ENCODE data around the gene IFIT3.

The IFIT3 gene

GRCh38 chr10:89295597-89295996 lies 32.2 kb upstream of the IFIT3 start:
- Histone ChIP-seq H3K27ac (ENCODE audit: low read depth, low read length) (peak overlapping the region; percentile 56), H3K4me3 (ENCODE audit: low read length) (no peak overlapping the region), H3K4me1 (ENCODE audit: control insufficient read depth, insufficient read depth, low read length) (peaks cover 7% of the 10 kb centered on the region), H3K27me3 (ENCODE audit: control insufficient read depth, insufficient read depth, low read length) (no peaks in the 10 kb centered on the region), H3K36me3 (ENCODE audit: control insufficient read depth, insufficient read depth, low read length) (no peaks in the 10 kb centered on the region), H3K9ac (ENCODE audit: low read length) (no peak overlapping the region)

- H3K9ac ChIP-seq (ENCODE audit: low read length): no peak overlapping the region
- no peaks in the 10 kb centered on the region for H3K36me3 ChIP-seq (ENCODE audit: control insufficient read depth, insufficient read depth, low read length)
- H3K4me1 ChIP-seq (ENCODE audit: control insufficient read depth, insufficient read depth, low read length): peaks cover 11% of the 10 kb centered on the region
- peak overlapping the region; percentile 56 for H3K27ac ChIP-seq (ENCODE audit: low read depth, low read length)
- no peaks in the 10 kb centered on the region for H3K27me3 ChIP-seq (ENCODE audit: control insufficient read depth, insufficient read depth, low read length)
- H3K4me3 ChIP-seq (ENCODE audit: low read length): no peak overlapping the region
Observed at GRCh38 chr10:89296220-89296648, 31.6 kb upstream of the IFIT3 start.

GRCh38 chr10:89297356-89297755 lies 30.4 kb upstream of the IFIT3 start:
- Histone ChIP-seq H3K27me3 (ENCODE audit: control insufficient read depth, insufficient read depth, low read length) (no peaks in the 10 kb centered on the region), H3K27ac (ENCODE audit: low read depth, low read length) (no peak overlapping the region), H3K9ac (ENCODE audit: low read length) (no peak overlapping the region), H3K4me1 (ENCODE audit: control insufficient read depth, insufficient read depth, low read length) (peaks cover 12% of the 10 kb centered on the region), H3K36me3 (ENCODE audit: control insufficient read depth, insufficient read depth, low read length) (no peaks in the 10 kb centered on the region), H3K4me3 (ENCODE audit: low read length) (no peak overlapping the region)

GRCh38 chr10:89297791-89298190 lies 30.0 kb upstream of the IFIT3 start:
- no peak overlapping the region for H3K9ac ChIP-seq (ENCODE audit: low read length)
- H3K36me3 ChIP-seq (ENCODE audit: control insufficient read depth, insufficient read depth, low read length): no peaks in the 10 kb centered on the region
- no peaks in the 10 kb centered on the region for H3K27me3 ChIP-seq (ENCODE audit: control insufficient read depth, insufficient read depth, low read length)
- H3K27ac ChIP-seq (ENCODE audit: low read depth, low read length): no peak overlapping the region
- H3K4me1 ChIP-seq (ENCODE audit: control insufficient read depth, insufficient read depth, low read length): peaks cover 16% of the 10 kb centered on the region
- H3K4me3 ChIP-seq (ENCODE audit: low read length): no peak overlapping the region

GRCh38 chr10:89299031-89299430 lies 28.8 kb upstream of the IFIT3 start:
- no peaks in the 10 kb centered on the region for H3K36me3 ChIP-seq (ENCODE audit: control insufficient read depth, insufficient read depth, low read length)
- H3K4me3 ChIP-seq (ENCODE audit: low read length): no peak overlapping the region
- H3K27me3 ChIP-seq (ENCODE audit: control insufficient read depth, insufficient read depth, low read length): no peaks in the 10 kb centered on the region
- peaks cover 20% of the 10 kb centered on the region for H3K4me1 ChIP-seq (ENCODE audit: control insufficient read depth, insufficient read depth, low read length)
- H3K9ac ChIP-seq (ENCODE audit: low read length): no peak overlapping the region
- no peak overlapping the region for H3K27ac ChIP-seq (ENCODE audit: low read depth, low read length)

- Histone ChIP-seq H3K4me1 (ENCODE audit: control insufficient read depth, insufficient read depth, low read length) (peaks cover 17% of the 10 kb centered on the region), H3K27me3 (ENCODE audit: control insufficient read depth, insufficient read depth, low read length) (no peaks in the 10 kb centered on the region), H3K4me3 (ENCODE audit: low read length) (peak overlapping the region; percentile 69), H3K27ac (ENCODE audit: low read depth, low read length) (peak overlapping the region; percentile 90), H3K9ac (ENCODE audit: low read length) (no peak overlapping the region), H3K36me3 (ENCODE audit: control insufficient read depth, insufficient read depth, low read length) (no peaks in the 10 kb centered on the region)
Observed at GRCh38 chr10:89301232-89301631, 26.6 kb upstream of the IFIT3 start.

- peak within 1 kb of the TSS; percentile 90 for H3K27ac ChIP-seq (ENCODE audit: low read depth, low read length)
- no peaks in the 10 kb centered on the region for H3K27me3 ChIP-seq (ENCODE audit: control insufficient read depth, insufficient read depth, low read length)
- peak within 1 kb of the TSS; percentile 69 for H3K4me3 ChIP-seq (ENCODE audit: low read length)
- peaks cover 15% of the 10 kb centered on the region for H3K4me1 ChIP-seq (ENCODE audit: control insufficient read depth, insufficient read depth, low read length)
- peak within 1 kb of the TSS; percentile 78 for H3K9ac ChIP-seq (ENCODE audit: low read length)
- H3K36me3 ChIP-seq (ENCODE audit: control insufficient read depth, insufficient read depth, low read length): no peaks in the 10 kb centered on the region
Observed at GRCh38 chr10:89301721-89302445, 25.9 kb upstream of the IFIT3 start, which contains the start of gene IFIT2. Gene IFIT2 (plus strand): TSS chr10:89302046. CDS start chr10:89302124, 78 bp downstream.

GRCh38 chr10:89302625-89303024 lies 25.2 kb upstream of the IFIT3 start:
- H3K9ac ChIP-seq (ENCODE audit: low read length): no peak overlapping the region
- no peaks in the 10 kb centered on the region for H3K27me3 ChIP-seq (ENCODE audit: control insufficient read depth, insufficient read depth, low read length)
- no peaks in the 10 kb centered on the region for H3K36me3 ChIP-seq (ENCODE audit: control insufficient read depth, insufficient read depth, low read length)

GRCh38 chr10:89303161-89303560 lies 24.6 kb upstream of the IFIT3 start:
- Histone ChIP-seq H3K36me3 (ENCODE audit: control insufficient read depth, insufficient read depth, low read length) (no peaks in the 10 kb centered on the region), H3K4me3 (ENCODE audit: low read length) (peak overlapping the region; percentile 39), H3K4me1 (ENCODE audit: control insufficient read depth, insufficient read depth, low read length) (peaks cover 12% of the 10 kb centered on the region), H3K27me3 (ENCODE audit: control insufficient read depth, insufficient read depth, low read length) (no peaks in the 10 kb centered on the region), H3K27ac (ENCODE audit: low read depth, low read length) (peak overlapping the region; percentile 90), H3K9ac (ENCODE audit: low read length) (no peak overlapping the region)

More at GRCh38 chr10:89302625-89303024, 25.2 kb upstream of the IFIT3 start:
- Histone ChIP-seq H3K27ac (ENCODE audit: low read depth, low read length) (peak overlapping the region; percentile 90), H3K4me1 (ENCODE audit: control insufficient read depth, insufficient read depth, low read length) (peaks cover 12% of the 10 kb centered on the region), H3K4me3 (ENCODE audit: low read length) (peak overlapping the region; percentile 69)

- Histone ChIP-seq H3K4me3 (ENCODE audit: low read length) (no peak overlapping the region), H3K27ac (ENCODE audit: low read depth, low read length) (no peak overlapping the region), H3K27me3 (ENCODE audit: control insufficient read depth, insufficient read depth, low read length) (no peaks in the 10 kb centered on the region), H3K36me3 (ENCODE audit: control insufficient read depth, insufficient read depth, low read length) (no peaks in the 10 kb centered on the region), H3K9ac (ENCODE audit: low read length) (no peak overlapping the region), H3K4me1 (ENCODE audit: control insufficient read depth, insufficient read depth, low read length) (peaks cover 12% of the 10 kb centered on the region)
Observed at GRCh38 chr10:89304026-89304425, 23.8 kb upstream of the IFIT3 start.

GRCh38 chr10:89304446-89304845 lies 23.4 kb upstream of the IFIT3 start:
- H3K4me1 ChIP-seq (ENCODE audit: control insufficient read depth, insufficient read depth, low read length): peaks cover 12% of the 10 kb centered on the region
- H3K36me3 ChIP-seq (ENCODE audit: control insufficient read depth, insufficient read depth, low read length): no peaks in the 10 kb centered on the region
- no peak overlapping the region for H3K27ac ChIP-seq (ENCODE audit: low read depth, low read length)
- no peak overlapping the region for H3K9ac ChIP-seq (ENCODE audit: low read length)
- no peak overlapping the region for H3K4me3 ChIP-seq (ENCODE audit: low read length)
- H3K27me3 ChIP-seq (ENCODE audit: control insufficient read depth, insufficient read depth, low read length): no peaks in the 10 kb centered on the region

- no peak overlapping the region for H3K9ac ChIP-seq (ENCODE audit: low read length)
- H3K4me1 ChIP-seq (ENCODE audit: control insufficient read depth, insufficient read depth, low read length): peaks cover 12% of the 10 kb centered on the region
- H3K36me3 ChIP-seq (ENCODE audit: control insufficient read depth, insufficient read depth, low read length): no peaks in the 10 kb centered on the region
- H3K27ac ChIP-seq (ENCODE audit: low read depth, low read length): no peak overlapping the region
- H3K4me3 ChIP-seq (ENCODE audit: low read length): no peak overlapping the region
- H3K27me3 ChIP-seq (ENCODE audit: control insufficient read depth, insufficient read depth, low read length): no peaks in the 10 kb centered on the region
Observed at GRCh38 chr10:89304925-89305324, 22.9 kb upstream of the IFIT3 start.
